ENCODE measurements around the gene GRIN2A.

- no peak for TF ChIP-seq CTCF (IDR thresholded peaks at IDR 0.05)
- TF ChIP-seq POLR2A (IDR thresholded peaks at IDR 0.05), result no peak
Measured at GRCh38 chr16:9706217-9706836, 475.9 kb downstream of the GRIN2A start.
